ENCODE data around the gene MRFAP1.
"Not testable (repeated sequence)": the region's sequence is repeated elsewhere in the genome, so short reads cannot be mapped to it uniquely, and the experiment has no call there.

The MRFAP1 gene

DNA sequence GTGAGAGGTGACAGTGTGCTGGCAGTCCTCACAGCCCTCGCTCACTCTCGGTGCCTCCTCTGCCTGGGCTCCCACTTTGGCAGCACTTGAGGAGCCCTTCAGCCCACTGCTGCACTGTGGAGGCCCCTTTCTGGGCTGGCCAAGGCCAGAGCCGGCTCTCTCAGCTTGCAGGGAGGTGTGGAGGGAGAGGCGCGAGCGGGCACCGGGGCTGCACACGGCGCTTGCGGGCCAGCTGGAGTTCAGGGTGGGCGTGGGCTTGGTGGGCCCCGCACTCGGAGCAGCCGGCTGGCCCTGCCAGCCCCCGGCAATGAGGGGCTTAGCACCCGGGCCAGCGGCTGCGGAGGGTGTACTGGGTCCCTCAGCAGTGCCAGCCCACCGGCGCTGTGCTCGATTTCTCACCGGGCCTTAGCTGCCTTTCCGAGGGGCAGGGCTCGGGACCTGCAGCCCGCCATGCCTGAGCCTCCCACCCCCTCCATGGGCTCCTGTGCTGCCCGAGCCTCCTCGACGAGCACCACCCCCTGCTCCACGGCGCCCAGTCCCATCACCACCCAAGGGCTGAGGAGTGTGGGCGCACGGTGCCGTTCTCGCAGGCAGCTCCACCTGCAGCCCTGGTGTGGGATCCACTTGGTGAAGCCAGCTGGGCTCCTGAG lies 32.2 kb downstream of the MRFAP1 start:
- DNase-seq: not testable (repeated sequence)

DNA sequence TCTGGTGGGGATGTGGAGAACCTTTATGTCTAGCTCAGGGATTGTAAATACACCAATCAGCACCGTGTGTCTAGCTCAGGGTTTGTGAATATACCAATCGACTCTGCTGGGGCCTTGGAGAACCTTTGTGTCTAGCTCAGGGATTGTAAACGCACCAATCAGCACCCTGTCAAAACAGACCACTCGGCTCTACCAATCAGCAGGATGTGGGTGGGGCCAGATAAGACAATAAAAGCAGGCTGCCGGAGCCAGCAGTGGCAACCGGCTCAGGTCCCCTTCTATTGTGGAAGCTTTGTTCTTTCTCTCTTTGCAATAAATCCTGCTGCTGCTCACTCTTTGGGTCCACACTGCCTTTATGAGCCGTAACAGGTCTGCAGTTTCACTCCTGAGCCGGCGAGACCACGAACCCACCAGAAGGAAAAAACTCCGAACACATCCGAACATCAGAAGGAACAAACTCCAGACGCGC lies 32.7 kb downstream of the MRFAP1 start:
- peak; percentile 45 to 54 for DNase-seq

DNA sequence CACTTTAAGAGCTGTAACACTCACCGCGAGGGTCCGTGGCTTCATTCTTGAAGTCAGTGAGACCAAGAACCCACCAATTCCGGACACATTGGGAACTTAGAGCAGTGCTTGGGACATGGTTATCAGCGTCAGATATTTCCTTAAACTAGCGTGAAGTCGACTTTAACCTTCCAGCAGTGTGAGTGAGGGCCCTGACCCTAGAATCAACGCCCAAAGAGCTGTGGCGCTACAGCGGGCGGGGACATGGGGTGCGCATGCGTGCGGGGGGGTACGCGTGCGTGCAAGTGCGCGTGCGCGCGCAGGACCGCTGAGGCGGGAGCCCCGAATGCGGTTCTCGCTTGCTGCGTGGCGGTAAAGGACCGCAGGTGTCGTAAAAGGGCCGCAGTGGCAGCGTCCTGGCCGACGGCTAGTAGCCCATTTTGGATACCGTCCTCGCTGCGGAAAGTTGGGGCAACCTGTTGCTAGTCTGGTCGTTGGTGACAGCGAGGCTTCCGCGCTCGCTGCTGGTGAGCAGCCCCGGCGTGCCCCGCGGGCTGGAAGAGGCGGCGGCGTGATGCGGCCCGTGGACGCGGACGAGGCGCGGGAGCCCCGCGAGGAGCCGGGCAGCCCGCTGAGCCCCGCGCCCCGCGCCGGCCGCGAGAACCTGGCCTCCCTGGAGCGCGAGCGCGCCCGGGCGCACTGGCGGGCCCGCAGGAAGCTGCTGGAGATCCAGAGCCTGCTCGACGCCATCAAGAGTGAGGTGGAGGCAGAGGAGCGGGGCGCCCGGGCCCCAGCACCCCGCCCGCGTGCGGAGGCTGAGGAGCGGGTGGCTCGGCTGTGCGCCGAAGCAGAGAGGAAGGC lies 33.4 kb downstream of the MRFAP1 start:
- DNase-seq: peak; percentile 93 to 94

DNA sequence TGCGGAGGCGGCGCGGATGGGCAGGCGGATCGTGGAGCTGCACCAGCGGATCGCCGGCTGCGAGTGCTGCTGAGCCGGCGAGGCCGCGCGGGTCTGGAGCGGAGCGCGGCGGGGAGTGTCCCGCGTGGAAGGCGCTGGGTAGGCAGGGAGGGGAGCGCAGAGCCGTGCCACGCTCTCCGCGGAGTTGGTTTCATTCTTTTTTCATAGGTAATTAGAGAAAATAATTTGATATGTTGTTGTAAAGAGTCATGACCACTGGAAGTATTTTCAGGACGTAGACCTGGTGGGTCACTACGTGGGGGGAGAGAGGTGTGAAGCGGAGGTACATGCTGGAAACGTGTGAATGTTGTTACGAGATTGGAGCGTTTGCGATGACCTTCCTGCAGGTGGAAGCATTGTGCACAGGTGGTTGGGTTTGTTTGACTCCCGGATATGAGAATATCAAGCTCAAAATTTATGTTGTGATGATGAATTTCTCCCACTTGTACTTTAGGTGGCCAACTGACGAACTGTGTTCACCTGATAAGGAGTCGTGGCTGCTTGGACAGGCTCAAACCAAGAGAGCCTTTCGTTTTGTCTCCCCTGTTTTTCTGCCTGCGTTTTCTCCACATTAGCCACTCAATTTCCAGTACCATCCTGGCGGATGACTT lies 34.1 kb downstream of the MRFAP1 start:
- DNase-seq: peak; percentile 57 to 67

DNA sequence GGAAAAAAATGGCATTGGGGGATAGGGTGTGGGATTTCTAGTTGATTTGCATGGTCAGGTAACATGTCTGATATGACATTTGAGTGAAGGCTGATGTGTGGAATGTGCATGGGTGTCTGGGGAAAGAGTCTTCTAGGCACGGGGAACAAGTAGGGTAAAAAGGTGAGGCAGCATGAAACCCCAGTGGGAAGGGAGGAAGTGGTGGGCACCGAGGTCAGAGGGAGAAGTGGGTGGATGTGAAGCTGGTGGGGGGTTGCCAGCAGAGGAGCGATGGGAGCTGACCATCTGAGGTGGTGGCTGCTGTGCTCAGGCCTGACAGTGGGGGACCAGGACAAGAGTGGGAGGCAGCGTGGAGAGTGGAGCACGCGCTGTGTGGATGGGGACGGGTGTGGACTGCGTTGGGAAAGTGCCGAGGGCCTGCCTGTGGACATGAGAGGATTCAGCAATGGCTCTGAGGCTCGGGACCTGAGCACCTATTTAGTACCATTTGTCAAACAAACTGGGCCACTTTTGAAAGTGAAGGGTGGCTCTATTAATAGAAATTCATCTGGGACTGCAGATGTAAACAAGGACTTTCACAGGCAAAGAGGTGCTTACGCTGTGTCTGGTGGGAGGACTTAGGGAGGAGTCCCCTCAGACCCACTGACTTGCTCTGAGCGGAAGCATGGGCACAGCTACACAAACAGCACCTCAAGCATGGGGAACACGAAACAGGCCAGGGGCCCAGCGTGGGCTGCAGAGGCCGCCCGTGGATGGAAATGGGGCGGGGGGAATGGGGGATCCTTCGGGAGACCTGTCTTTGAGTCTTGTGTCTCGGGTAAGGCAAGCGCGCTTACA lies 36.5 kb downstream of the MRFAP1 start:
- DNase-seq: no peak

DNA sequence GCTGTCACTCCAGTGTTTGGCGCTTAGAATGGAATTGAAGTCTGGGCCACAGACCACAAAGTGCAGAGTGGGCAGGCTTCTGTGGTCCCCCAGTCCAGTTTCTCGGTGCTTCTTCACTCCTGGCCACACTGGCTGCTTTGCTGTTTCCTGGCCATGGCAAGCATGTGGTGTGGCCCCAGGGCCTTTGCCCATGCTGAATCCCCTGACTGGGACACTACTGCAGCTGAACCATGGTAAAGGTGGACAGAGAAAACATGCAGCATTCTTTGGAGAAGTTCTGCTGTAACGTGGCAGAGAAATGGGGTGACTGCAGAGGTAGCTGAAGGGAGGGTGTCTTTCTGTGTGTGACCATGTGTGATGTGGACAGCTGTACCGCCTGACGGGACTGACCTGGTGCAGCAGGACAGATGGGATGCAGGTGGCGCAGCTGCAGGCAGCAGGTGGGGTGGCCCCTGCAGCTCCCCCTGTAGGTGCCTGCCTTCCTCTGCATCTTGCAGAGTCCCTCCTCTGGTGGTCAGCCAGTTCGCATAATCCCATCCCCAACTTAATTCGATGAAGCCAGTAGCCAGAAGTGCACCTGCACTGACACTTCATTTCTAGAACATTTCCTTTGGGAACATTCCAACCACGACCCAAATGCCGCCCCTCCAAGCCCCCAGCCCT lies 40.0 kb downstream of the MRFAP1 start:
- no peak for DNase-seq

DNA sequence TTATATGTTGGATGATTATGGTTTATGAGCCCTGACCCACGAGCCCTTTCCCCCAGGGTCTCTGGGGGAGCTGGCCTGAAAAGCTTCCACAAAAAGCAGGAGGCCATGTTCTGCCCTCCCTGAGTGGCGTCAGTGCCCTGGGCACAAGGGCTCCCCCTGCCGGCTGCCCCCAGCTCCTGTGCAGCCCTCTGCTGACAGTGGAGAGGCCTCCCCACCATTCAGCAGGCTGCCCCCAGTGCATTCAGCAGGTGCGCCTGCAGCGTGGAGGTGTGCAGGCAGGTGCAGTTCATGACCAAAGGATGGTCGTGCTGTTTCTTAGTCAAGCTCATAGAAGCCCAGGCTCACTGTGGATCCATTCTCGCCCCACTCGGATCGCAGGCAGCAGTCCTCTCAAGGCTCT lies 40.7 kb downstream of the MRFAP1 start:
- DNase-seq: no peak

DNA sequence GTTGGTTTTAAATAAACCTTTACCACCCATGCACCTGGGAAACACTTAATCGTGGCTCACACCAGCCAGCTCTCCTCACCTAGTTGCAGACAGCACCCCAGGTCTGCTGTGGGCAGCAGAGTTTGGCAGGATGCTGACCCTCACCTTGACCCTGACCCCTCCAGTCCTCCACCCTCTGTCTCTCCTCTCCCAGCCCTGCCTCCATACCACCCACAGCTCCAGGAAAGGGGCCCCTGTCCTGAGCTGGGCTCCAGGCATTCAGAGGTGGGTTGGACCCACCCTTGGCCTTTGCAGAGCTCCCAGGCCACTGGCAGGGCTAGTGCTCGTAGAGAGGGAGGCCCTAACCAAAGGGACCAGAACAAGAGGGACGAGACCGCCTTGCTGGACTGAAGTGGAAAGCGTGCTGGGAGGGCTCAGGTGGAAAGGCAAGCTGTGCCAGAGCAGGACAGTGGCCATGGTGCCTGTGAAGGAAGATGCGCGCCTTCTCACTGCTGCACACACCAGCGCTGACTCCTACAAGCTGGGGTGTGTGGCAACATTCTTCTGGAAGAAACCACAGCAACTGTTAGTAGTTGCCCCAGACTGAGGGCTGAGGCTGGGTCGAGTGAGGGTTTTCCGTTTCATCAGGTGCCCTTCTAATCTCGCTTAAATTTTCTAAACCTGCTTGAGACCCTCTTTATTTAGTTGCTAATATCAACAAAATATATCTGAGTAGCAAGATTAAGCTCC lies 42.5 kb downstream of the MRFAP1 start:
- DNase-seq: no peak

DNA sequence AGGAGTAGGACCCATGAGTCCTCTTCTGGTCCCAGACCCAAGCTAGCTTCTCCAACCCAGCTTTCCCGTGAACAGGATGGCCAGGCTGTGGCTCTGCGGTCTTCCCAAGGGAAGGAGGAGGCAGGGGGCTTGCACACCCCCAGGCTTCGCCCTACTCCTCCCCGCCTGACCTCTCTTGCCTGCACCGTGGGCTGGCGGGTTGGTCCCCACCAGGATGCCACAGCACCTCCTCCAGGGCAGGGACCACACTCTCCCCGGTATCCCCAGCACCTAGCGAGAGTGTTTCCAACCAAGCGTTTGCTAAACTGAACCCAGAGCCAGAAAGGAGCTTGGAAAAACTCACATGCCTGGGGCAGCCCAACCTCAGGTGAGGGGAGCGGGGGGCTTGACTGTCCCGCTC lies 44.2 kb downstream of the MRFAP1 start:
- no peak for DNase-seq

DNA sequence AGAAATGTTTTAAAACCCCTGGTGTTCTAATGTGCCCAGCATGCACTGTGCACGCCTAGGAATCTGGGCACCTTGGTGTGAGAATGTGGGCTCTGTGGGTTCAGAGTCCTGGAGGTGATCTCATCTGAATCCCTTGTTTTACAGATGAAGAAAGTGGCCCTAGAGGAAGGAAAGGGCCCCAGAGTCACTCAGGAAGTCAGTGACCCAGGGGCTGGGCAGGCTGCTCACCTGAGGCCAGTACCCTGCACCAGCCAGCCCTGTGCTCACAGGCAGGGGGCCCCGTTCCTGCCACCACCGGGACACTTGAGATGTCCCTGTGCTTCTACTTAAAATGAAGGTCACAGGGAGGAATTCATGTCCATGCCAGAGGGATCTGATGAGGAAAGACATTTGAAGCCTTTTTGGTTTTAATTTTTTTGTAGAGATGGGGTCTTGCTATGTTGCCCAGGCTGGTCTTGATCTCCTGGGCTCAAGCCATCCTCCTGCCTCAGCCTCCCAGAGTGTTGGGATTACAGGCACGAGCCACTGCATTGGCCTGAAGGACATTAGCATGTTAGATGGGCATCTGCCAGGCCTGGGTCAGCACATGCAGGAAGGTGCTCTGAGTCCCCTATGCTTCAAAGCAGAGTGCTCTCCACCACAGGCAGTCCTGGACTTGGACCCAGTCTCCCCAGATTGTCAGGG lies 45.8 kb downstream of the MRFAP1 start:
- DNase-seq: no peak

DNA sequence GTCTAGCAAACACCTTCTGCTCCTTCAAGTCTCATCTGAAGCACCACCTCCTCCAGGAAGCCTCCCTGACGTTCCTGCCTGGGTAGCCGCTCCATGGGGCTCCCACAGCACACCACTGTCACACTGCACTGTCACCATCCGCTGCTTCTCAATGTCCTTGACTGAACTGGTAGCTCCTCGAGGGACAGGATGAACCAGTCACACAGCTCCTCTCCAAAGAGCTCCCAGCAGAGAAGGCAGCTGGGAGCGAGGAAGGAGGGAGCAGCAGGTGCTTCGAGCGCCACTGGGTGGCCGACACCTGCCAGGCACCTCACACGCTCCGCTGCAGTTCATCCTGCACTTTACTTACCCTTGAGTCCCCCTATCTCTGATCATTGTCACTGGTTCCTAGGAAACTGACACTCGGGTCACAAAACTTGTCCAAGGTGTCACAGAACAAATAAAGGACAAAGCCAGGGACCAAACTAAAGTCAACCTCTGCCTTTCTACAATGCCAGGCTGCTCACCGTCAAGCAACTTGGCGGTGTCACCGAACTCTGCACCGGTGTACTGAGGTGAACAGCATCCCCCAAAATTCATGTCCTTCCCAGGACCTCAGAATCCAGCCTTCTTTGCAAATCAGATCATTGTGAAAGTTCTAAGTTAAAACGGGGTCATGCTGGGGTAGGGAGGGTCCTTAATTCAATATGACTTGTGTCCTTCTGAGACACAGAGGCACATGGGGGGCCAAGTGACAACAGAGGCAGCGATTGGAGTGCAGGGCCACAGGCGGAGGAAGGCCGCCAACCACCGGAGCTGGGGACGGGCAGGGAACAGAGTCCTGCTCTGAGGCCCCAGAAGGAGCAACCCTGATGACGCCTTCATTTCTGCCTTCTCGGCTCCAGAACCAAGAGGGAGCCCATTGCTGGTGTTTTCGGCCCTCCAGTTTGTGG lies 47.7 kb downstream of the MRFAP1 start:
- no peak for DNase-seq

DNA sequence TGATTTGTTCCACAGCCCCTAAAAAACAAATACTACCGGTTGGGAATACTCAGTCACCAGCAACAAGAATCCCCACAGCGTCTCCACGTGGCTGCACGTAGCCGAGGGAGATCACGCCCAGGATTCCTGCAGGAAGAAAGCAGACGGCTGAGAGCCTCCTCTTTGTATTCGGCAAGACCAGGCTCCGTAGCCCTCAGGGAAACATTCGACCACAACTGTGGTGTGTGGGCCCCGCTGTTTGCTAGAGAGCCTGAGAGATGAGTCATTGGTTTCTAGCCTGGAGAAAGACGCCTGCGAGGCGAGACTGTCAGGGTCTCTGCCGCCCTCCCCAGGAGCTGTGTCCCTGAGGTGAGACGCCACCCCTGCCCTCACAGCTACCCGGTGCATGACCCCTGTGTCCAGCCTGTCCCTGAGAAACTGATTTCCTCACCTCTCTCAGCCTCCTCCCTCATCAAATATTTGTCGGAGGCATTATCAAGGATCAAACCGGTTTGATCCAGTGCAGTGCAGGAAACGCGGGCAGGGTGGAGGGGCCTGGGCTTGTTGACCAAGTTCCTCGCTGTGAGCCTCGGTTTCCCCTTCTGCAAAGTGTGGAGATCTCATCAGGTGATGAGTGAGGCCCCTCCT lies 48.5 kb downstream of the MRFAP1 start:
- peak; percentile 78 for DNase-seq

DNA sequence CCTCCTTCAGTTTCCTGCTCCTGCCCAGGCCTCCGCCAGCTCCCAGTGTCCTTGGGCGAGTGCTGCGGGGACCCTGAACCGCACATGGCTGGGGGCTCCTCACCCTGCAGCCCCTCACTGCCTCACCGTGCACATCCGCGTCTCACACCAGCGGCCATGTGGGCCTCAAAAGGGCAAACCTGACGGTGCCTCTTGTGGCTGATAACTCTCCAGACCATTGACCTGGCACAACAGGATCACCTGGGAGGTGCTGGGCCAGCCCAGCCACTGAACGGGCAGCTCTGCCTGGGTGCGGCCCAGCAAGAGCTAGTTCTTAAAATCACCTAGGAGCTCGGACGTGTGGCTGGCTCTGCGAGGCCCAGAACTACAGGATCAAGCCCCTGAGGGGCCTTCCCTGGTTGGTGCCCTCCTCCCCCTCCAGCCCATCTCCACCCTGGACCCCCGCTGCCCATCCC lies 49.0 kb downstream of the MRFAP1 start:
- DNase-seq: no peak

Measured in stimulated activated CD4-positive, alpha-beta T cell treated with anti-CD3 and anti-CD28 coated beads, Interleukin-2, amount 100 ng/mL, for 24 hours (primary cell).